ENCODE results near the gene CMIP.

DNA sequence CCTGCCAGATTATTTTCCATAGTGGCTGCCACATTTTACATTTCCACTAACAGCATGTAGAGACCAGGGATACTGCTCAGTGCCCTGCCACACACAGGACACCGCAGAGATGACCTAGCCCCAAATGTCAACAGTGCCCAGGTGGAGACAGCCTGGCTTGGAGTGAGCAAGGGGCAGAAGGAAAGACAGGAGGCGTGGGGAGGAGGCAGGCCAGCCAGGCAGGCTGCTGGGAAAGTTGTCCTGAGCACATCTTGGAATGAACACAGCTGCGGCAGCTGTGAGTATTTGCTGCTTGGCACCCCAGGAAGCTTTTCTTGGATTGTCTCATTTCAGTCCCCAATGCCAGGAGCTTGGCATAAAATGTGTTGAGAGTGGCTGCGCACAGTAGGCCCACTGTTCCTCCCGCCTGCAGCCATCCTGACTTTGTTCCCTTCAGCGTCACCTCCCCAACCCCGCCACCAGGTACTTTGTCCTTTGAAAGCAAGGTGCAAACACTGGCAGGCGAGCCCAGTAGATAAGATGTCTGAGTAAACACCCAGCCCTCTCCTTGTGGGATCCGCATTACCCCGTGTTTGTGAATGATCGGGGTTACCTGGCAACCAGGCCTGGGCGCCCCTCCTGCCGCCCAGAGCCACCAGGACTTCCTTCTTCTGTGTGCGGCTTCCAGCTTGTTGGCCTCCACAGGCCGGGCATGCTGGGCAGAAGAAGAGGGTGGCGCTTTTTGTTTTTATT, 114.0 kb downstream of the CMIP start:
- TF ChIP-seq, protein P1, sequence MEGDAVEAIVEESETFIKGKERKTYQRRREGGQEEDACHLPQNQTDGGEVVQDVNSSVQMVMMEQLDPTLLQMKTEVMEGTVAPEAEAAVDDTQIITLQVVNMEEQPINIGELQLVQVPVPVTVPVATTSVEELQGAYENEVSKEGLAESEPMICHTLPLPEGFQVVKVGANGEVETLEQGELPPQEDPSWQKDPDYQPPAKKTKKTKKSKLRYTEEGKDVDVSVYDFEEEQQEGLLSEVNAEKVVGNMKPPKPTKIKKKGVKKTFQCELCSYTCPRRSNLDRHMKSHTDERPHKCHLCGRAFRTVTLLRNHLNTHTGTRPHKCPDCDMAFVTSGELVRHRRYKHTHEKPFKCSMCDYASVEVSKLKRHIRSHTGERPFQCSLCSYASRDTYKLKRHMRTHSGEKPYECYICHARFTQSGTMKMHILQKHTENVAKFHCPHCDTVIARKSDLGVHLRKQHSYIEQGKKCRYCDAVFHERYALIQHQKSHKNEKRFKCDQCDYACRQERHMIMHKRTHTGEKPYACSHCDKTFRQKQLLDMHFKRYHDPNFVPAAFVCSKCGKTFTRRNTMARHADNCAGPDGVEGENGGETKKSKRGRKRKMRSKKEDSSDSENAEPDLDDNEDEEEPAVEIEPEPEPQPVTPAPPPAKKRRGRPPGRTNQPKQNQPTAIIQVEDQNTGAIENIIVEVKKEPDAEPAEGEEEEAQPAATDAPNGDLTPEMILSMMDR (IDR thresholded peaks at IDR 0.05): no peak
- TF ChIP-seq POLR2A (IDR thresholded peaks at IDR 0.05): no peak
